Measurements from ENCODE around the gene SLC39A10. TPM values are rescaled to one million over a fixed set of nuclear protein-coding genes. Genes with fewer than 3 reads are reported as not detected.

SLC39A10 gene, protein sequence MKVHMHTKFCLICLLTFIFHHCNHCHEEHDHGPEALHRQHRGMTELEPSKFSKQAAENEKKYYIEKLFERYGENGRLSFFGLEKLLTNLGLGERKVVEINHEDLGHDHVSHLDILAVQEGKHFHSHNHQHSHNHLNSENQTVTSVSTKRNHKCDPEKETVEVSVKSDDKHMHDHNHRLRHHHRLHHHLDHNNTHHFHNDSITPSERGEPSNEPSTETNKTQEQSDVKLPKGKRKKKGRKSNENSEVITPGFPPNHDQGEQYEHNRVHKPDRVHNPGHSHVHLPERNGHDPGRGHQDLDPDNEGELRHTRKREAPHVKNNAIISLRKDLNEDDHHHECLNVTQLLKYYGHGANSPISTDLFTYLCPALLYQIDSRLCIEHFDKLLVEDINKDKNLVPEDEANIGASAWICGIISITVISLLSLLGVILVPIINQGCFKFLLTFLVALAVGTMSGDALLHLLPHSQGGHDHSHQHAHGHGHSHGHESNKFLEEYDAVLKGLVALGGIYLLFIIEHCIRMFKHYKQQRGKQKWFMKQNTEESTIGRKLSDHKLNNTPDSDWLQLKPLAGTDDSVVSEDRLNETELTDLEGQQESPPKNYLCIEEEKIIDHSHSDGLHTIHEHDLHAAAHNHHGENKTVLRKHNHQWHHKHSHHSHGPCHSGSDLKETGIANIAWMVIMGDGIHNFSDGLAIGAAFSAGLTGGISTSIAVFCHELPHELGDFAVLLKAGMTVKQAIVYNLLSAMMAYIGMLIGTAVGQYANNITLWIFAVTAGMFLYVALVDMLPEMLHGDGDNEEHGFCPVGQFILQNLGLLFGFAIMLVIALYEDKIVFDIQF
- 37.3 TPM for total RNA-seq (ENCODE audit: insufficient read depth, low replicate concordance)

DNA sequence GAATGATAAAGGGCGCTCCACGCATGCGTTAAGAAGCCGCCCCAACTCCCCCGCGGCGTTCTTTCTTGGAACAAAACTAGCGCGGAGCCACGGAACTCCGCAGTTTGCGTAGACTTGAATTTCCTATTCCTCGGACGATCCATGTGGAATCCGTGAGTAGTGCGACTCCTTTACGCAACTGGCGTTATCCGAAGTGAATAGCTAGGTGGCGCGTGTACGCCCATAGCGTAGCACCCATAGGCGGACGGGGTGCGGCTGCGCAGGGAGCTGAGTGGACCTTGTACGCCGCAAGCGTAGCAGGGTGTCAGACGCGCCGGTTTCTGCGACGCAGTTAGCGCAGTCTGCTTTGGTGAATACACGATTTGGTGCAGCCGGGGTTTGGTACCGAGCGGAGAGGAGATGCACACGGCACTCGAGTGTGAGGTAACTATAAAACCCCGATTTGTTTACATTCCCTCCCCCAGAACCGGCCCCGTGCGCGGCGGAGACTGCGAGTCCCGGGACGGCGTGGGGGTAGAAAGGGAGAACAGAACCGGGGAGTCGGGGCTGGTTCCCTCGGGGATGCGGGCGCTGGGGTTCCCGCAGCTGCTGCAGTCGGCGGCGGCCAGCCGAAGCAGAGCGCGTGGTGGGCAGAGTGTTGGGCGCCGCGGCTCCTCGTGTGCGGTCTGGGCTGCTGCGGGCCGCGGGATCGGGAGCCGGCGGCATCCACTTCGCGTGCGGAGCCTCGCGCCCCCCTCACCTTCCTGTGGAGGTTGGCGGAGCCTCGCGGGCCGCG, at the start of gene SLC39A10:
Gene SLC39A10 (plus strand): TSS at position 368 of the 775 bp plus-strand sequence. CDS start 22,817 bp downstream, outside the sequence.
- peak; percentile 100 for DNase-seq (ENCODE audit: low spot score)

DNA sequence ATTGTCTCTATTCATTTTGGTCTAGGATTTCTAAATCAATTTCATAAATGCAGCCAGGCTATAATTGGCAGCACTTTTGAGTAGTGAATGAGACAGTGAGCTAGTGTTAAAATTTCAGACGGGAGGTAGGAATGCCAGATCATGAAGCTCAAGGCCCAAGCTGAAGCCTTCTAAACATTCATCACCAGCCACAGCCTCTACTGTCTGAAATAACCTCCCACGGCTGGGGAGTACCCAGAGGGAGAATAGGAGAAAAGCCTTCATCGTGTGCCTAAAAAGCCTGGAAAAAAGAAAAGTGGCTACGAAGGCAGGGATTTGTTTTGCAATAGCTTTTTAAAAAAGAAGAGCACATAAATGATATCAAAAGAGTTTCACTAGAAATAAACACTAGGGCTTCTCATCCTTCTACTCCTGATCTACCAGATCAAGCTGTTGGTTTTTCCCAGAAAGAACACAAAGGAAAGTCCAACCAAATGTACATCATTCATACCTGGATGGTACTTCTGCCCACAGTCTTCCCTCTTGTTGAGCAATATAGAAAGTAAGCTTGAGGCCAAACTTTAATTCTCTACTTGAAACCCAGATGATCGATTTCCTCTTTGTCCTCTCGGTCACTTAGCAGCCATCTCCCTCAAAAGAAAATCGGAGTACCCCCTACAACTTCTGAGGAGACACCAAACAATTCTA, 48.1 kb upstream of the SLC39A10 start:
- no peak for DNase-seq (ENCODE audit: low spot score)

DNA sequence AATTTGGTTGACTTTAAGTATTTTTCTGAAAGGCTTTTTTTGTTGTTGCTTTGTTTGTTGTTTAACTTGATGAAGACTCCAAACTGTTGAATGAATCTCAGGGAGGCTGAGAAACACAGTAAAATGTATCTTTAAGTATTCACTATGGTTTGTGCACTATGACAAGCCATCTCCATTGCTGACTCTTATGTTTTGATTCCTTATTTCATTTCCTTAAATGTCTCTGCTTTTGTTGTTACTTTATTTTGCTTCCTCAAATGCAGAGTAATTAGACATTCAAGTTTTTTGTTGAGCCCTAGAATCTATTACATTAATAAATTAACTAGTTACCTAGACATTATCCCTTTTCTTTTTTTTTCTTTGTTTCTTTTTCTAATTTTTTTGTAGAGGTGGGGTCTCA, 46.3 kb upstream of the SLC39A10 start:
- DNase-seq (ENCODE audit: low spot score): no peak

DNA sequence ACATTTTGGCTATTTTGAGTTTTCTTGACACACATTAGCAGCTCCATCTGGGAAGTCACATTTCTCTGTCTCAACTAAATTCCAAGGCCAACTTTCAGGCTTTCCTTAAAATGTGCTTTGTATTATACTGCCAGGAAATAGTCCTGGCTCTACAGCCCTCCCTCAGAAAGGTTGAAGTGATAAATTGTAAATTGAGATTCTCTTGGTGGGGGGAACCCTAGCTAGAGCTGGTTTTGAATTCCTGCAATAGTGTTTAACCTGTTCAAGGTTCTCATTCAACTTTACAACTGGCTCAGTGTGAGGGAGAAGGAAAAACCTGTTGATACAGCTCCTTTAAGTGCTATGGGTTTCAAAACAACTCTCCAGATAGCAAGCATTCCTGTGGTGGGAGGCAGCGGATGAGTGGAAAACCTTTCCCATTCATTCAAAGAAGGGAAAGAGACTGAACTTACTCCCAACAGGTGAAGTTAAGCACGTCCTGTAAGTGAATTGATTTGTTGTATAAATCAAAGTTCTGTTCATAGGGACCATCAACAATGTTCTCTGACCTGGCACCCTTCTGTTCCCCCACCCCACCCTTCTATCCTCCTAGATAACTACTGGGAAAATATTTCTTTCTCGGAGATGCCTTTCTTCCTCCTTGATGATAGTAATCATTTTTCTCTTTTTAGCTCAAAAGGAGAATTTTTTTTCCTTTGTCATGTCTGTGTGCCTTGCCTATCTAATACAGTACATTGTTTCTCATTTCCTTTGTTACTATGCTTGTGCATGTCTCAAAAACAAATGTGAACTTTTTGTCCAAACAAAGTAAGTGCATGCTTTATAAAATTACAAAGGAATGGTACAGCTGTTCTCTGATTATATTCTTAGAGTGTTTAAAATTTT, 44.2 kb upstream of the SLC39A10 start:
- DNase-seq (ENCODE audit: low spot score): peak; percentile 86

DNA sequence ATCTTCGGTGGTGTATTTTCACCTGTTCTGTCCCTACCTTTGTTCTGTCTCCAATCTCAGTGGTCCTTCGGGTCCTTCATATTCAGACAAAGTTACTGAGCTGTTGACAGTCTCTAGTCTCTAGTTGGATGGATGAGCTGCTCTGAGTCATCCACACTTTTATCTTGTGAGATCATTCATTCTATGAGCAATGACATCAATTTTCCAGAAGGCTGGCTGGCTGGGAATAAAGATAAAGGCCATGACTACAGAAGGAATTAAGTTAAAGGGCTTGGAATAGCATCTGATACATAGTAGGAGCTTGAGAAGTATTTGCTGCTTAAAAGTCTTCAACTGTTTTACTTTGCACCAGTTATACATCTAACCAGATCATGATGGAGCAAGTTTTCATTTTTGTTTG, 43.1 kb upstream of the SLC39A10 start:
- peak; percentile 91 for DNase-seq (ENCODE audit: low spot score)

DNA sequence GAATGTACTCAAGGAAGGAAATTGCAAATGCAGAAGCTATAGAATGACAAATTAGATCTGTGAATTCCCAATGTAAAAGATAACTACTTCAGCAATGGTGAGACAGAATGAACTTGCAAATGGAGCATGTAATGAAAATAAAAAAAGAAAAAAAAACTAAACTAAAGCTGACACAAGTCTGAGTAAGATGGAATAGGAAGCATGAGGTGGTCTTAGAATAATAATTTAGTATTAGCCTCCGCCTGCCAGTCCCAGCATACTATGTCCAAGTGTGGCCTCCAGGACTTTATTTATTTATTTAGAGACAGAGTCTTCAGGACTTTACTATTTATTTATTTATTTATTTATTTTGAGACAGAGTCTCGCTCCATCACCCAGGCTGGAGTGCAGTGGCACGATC, 37.4 kb upstream of the SLC39A10 start:
- DNase-seq (ENCODE audit: low spot score): no peak

DNA sequence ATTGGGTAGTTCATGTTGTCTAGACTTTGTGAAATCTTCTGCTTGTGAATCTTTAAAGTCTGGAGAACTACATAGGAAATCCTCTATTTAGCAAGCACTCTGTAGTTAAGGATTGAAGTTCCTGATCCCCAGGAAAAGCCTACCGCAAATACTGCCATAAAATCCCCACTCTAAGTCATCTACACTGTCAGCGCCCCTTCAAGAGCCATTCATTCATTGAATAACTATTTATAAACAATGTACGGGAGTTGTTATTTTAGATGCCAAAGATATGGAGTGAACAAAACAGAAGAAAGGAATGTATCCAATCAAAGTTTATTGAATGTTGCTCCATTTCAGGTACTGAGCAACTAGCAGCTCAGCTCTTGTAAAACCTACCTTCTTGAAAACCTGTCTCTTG, 36.5 kb upstream of the SLC39A10 start:
- peak; percentile 37 for DNase-seq (ENCODE audit: low spot score)

DNA sequence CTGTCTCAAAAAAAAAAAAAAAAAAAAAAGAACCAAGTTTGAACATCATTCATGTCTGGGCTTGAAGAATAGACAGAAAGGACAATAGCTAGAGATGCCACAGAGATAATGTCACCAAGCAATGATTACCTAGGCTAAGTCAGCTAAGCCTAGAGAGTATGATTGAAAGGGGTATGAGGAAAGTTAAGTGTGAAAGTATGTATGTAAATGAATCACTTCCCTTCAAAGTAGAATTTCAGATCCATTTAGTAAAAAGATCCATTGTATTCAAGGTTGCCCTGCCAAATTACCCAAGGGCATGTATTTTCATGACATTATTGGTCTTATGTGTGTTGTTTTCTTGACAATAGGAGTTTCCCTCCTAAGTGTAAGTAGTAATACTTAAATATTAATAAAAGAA, 34.1 kb upstream of the SLC39A10 start:
- no peak for DNase-seq (ENCODE audit: low spot score)

DNA sequence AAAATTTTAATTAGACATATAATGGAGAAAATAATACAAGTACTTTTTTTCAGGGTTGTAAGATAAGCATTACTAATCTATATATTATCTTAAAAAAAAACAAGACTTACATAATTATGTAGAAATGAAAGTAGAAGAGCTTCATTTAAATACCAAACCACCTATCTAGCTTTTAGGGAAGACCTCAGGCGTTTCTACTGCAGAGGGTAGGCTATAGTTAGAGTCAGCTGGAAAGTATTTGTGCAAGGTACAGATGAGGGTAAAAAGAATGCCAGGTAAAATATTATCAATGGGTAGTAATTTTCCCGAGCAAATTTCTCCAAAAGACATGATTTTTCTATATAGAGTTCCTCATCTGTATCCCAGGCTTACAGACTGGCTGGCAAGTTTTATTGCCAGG, 30.5 kb upstream of the SLC39A10 start:
- DNase-seq (ENCODE audit: low spot score): no peak

DNA sequence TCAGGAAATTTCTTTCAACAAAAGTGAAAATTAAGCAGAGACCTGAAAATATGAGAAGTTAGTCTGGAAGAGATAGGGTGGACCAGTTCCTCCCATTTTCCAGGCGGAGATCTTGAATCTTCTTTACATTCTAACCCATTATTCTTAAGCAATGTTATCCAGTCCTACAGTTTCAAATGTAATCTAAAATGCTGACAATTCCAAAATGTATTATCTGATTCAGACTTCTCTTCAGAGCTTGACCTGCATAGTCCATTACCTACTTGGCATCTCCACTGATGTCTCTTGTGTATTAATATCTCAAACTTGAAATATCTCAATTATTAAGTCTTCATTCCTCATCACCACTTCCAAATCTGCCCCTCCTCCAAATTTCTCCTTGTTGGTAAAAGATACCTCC, 28.4 kb upstream of the SLC39A10 start:
- no peak for DNase-seq (ENCODE audit: low spot score)

DNA sequence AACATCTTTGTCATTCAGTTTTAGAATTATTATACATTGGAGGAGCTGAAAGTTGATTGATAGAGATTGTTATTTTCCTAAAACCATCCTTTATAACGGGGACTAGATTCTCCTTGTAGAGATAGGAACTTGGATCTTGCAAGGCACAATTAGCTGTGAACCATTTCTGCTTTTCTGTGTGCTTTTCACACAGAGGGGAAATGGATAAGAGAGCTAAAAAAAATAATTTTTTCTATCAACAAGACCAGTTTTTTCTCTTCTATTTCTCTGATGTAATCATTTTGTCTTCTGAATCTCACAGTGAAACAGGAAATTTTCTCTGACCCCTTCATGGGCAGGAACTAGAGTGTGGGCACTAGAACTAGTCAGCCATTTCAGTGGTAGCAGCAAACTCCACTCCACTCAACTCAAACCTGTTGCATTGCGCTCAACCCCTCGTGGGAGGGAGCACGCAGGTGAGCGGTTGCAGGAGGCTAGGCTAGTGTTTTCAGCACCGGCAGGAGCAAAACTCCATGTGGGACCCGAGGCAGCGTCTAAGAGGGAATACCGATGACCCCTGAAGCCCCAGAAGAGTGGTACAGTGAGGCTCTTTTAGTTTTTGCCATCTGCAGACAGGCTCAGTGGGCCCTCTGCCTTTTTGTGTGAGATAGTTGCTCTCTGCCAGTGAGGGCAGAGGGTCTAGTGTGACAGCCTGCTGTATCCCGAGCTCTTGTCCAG, 24.0 kb upstream of the SLC39A10 start:
- no peak for DNase-seq (ENCODE audit: low spot score)

DNA sequence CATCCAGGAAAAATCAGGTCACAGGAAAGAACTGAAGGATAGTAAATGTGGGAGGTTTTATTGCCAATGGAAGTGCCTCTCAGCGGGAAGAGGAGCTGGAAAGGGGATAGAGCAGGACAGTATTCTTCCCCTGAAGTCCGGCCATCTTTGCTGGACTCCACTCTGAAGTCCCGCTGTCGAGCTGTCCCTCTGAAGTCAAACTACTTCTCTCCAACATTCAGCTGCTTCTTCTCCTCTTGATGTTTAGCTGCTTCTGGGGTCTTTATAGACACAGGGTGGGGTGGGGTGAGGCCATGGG, 23.5 kb upstream of the SLC39A10 start:
- no peak for DNase-seq (ENCODE audit: low spot score)

DNA sequence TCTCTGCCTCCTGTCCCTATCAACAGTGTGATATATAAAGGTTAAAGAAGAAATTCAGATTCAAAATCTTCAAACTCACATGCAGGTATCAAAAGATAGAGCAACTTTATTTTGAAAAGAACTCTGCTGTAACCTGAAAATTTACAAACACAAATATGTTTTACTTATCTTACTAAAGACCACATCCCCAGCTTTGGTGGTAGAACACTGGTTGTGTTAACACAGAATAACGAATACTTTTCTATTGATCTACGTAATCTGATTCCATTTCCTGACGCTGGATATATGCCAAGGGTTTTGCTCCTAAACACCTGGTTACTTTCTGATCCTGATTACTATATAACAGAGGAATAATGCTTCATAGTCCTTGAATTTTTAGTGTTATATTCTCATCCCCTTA, 23.1 kb upstream of the SLC39A10 start:
- no peak for DNase-seq (ENCODE audit: low spot score)

DNA sequence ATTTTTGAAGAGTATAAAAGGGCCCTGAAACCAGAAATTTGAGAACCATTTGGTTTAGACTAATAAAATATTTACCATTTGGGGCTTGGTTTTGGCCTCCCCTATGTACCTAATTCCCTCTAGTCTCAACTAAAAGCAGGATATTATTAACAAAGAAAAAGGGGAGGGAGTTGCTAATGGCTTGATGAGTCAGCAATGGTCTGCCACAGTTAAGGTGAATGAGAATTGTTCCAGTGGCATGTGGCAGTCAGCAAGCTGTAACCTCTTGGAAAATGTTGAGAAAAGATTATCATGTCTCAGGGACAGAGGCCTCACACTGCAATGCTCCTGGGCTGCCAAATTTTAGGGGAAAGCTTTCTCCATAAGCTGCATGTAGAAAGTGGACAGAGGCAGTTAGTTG, 20.1 kb upstream of the SLC39A10 start:
- no peak for DNase-seq (ENCODE audit: low spot score)

DNA sequence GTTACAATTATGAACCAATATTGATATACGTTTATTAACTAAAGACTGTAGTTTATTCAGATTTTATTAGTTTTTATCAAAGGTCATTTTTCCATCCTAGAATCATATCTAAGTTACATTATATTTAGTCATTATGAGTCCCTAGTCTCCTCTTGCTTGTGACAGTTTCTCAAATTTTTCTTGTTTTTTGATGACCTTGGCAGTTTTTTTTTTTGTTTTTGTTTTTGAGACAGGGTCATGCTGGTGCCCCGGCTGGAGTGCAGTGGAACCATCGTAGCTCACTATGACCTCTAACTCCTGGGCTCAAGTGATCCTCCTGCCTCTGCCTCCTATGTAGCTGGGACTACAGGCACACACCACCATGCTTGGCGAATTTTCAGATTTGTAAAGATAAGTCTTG, 18.3 kb upstream of the SLC39A10 start:
- no peak for DNase-seq (ENCODE audit: low spot score)

DNA sequence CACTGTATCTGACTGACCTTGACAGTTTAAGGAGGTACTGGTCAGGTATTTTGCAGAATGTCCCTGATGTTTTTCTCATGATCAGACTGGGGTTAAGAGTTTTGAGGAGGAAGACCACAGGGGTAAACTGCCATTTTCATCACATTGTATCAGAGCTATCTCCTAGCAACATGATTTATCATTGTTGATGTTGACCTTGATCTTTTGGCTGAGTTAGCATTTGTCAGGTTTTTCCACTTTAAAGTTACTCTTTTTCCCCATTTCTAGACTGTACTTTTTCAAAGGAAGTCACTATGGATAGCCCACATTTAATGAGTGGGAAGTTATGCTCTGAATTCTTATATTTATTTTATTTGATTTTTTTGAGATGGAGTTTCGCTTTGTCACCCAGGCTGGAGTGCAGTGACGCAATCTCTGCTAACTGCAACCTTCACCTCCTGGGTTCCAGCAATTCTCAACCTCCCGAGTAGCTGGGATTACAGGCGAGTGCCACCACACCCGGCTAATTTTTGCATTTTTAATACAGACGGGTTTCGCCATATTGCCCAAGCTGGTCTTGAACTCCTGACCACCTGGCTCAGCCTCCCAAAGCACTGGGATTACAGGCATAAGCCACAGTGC, 17.7 kb upstream of the SLC39A10 start:
- no peak for DNase-seq (ENCODE audit: low spot score)

DNA sequence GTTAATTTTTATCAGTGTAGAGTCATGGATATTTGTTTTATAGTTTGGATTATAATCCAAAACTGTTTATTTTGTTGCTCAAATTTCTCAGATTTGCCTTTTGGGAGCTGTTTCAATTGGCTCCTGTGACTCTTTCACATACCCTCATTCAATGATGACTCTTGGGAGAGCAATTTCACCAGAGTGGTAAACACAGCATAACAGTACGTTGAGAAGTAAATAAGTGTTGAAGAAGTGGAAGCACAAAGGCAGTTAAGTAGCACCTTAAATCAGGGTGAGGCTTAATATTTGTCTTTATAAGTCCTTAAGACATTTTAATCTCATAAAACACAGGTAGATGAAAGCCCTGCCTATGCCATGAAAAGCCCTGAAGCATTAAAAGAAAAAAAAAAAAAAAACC, 17.1 kb upstream of the SLC39A10 start:
- DNase-seq (ENCODE audit: low spot score): no peak

DNA sequence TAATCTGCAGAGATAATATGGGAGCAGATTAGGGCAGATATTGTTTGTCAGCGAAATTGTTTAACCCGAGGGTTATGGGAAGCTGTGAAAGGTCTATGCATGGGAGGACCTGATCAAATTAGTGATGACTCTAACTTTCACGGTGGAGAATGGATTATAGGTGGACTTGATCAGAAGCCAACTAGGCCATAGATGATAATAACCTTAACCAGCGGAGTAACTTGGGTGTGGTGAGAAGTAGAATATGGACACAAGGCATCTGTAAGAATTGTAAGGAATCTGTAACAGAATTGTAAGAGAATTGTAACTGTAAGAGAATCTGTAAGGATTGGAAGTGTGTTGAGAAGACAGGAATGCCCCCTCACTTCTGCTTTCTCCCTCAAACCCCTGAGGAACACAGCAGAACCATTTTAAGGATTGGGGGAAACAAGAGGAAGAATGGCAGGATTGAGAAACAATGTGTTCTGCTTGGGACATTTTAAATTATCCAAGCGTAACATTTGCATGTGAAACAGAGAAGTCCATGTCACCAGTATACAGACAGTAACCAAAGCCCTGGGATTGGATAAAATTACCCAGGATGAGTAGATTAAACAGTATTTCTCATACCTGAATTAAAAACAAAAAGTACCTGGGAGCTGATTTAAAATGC, 14.9 kb upstream of the SLC39A10 start:
- DNase-seq (ENCODE audit: low spot score): no peak

DNA sequence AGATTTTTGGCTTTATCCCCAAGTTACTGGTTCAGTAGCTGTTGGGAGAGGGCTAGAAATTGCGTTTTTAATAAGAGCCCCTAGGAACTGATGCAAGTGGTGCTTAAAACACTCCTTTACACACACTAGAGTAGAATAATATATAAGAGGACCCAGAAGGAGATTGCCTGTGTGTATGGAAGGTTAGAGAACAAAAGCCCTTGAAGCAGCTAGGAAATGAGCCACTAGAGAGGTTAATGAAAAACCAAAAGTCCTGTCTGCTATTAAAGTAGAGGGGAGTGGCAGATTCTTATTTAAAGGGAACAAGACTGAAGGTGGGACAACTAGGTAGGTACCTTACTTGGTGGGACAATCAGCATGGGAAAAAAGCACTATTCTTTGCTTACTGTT, 14.4 kb upstream of the SLC39A10 start:
- DNase-seq (ENCODE audit: low spot score): no peak
